Testis (tissue), 3 donors: Measurements from ENCODE around the gene NIPBL. TPM values are rescaled to one million over a fixed set of nuclear protein-coding genes. Genes with fewer than 3 reads are reported as not detected.
"Not testable (repeated sequence)": the region's sequence is repeated elsewhere in the genome, so short reads cannot be mapped to it uniquely, and the experiment has no call there.

Experiments used
- DNase-seq: peaks from one replicate; pipeline ENCODE4 v3.0.0-alpha.2; 2019
- H3K27ac ChIP-seq, 2 donors: fragments of 200-600 bp; sonication (generic); one replicate each; pipeline ENCODE4 v1.5.1; 2019
- H3K27me3 ChIP-seq: fragments of 200-600 bp; sonication (generic); one replicate; pipeline ENCODE4 v1.5.1; 2019
- H3K36me3 ChIP-seq: fragments of 200-600 bp; sonication (generic); one replicate; pipeline ENCODE4 v1.5.1; 2017; ENCODE audit warnings: low read depth; ENCODE audit errors: missing control alignments
- H3K4me1 ChIP-seq: fragments of 200-600 bp; sonication (generic); one replicate; pipeline ENCODE4 v1.5.1; 2019
- H3K4me3 ChIP-seq, 2 donors: fragments of 200-600 bp; sonication (generic); one replicate each; pipeline ENCODE4 v1.5.1; 2017 to 2019
- H3K9me3 ChIP-seq: fragments of 200-600 bp; sonication (generic); one replicate; pipeline ENCODE4 v1.5.1; 2017
- POLR2A ChIP-seq: fragments of 450-650 bp; IDR thresholded peaks from one replicate; pipeline ENCODE4 v1.6.1; 2017; ENCODE audit warnings: antibody characterized with exemption, mild to moderate bottlenecking, moderate library complexity
- WGBS, 2 donors: methylation state at CpG; one replicate each; pipeline ENCODE4 v1.1.5; 2018; 5-methylcytosine and 5-hydroxymethylcytosine counted together
- intact Hi-C: fragments of 100-400 bp; cut with DNase I; formaldehyde crosslinking; loops from one replicate; pipeline ENCODE4 v1.15.1; 2023; ENCODE audit warnings: low total_unique reads
- polyA plus RNA-seq: library from polyadenylated mRNA; stranded (reverse); fragments of 350-450 nt; fragmentation: Illumina TruSeq; extraction: RNeasy Lipid Tissue Mini Kit (QIAGEN cat#74804); gene quantifications from one replicate; pipeline ENCODE4 v1.2.3, GENCODE V29; 2014; ENCODE audit warnings: low read depth, low replicate concordance; ENCODE audit not compliant: insufficient read depth
- total RNA-seq, 2 donors: library from RNA; depleted of rRNA; stranded (reverse); fragments of >200 nt; gene quantifications; one replicate each; pipeline ENCODE4 v1.2.3, GENCODE V29; 2016
- TF ChIP-seq, protein P1 (sequence below), 3 experiments: fragments of 450-650 bp in 2 of 3; fragments of 200-600 bp in 1 of 3; sonication (generic) in 1 of 3; IDR thresholded peaks; one replicate each; pipeline ENCODE4 v1.5.1; 2016 to 2019; ENCODE audit warnings: antibody characterized with exemption in 3 of 3, mild to moderate bottlenecking in 2 of 3, moderate library complexity in 1 of 3

Gene NIPBL
- total and polyA plus RNA-seq, 3 donors from 2014 or later, result 13.8 to 80.2 (median 76.6) TPM

- Histone ChIP-seq H3K4me3 (no peak overlapping the region), H3K9me3 (no peaks in the 10 kb centered on the region), H3K27me3 (no peaks in the 10 kb centered on the region), H3K4me1 (no peaks in the 10 kb centered on the region), H3K36me3 (no peaks in the 10 kb centered on the region), H3K27ac (no peak overlapping the region)
- 83 to 87% methylated on average over 1 of the region's 1 CpG for WGBS, 2 donors
- no peak for DNase-seq
- intact Hi-C loops, result no loop called here
- TF ChIP-seq POLR2A, result no peak
- TF ChIP-seq, protein P1, sequence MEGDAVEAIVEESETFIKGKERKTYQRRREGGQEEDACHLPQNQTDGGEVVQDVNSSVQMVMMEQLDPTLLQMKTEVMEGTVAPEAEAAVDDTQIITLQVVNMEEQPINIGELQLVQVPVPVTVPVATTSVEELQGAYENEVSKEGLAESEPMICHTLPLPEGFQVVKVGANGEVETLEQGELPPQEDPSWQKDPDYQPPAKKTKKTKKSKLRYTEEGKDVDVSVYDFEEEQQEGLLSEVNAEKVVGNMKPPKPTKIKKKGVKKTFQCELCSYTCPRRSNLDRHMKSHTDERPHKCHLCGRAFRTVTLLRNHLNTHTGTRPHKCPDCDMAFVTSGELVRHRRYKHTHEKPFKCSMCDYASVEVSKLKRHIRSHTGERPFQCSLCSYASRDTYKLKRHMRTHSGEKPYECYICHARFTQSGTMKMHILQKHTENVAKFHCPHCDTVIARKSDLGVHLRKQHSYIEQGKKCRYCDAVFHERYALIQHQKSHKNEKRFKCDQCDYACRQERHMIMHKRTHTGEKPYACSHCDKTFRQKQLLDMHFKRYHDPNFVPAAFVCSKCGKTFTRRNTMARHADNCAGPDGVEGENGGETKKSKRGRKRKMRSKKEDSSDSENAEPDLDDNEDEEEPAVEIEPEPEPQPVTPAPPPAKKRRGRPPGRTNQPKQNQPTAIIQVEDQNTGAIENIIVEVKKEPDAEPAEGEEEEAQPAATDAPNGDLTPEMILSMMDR (IDR thresholded peaks at IDR 0.05), result no peak
Measured at GRCh38 chr5:37077146-37077545, 200.6 kb downstream of the NIPBL start.

DNA sequence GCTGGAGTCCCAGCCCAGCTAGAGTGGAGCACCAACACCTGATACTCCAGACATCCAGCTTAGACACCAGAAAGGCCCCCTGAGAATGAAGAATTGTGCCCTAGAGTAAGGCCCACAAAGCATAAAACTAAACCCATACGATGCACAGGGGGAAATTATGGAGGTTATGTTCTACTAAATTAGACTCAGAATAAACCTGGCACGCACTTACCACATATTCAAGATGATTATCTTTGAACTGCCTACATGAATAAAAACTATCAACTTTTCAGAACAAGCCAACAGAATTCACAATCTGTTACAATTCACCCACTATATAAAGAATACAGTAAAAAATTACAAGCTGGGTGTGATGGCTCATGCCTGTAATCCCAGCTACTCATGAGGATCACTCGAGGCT lies 204.1 kb downstream of the NIPBL start:
- Histone ChIP-seq H3K27me3 (no peaks in the 10 kb centered on the region), H3K4me1 (no peaks in the 10 kb centered on the region), H3K27ac (no peak overlapping the region), H3K9me3 (no peaks in the 10 kb centered on the region), H3K4me3 (no peak overlapping the region), H3K36me3 (no peaks in the 10 kb centered on the region)
- 79 to 93% methylated on average over 3 of the region's 3 CpGs for WGBS, 2 donors
- no peak for DNase-seq
- intact Hi-C loops, result no loop called here
- TF ChIP-seq, protein P1 (IDR thresholded peaks at IDR 0.05), result no peak
- TF ChIP-seq POLR2A, result no peak

DNA sequence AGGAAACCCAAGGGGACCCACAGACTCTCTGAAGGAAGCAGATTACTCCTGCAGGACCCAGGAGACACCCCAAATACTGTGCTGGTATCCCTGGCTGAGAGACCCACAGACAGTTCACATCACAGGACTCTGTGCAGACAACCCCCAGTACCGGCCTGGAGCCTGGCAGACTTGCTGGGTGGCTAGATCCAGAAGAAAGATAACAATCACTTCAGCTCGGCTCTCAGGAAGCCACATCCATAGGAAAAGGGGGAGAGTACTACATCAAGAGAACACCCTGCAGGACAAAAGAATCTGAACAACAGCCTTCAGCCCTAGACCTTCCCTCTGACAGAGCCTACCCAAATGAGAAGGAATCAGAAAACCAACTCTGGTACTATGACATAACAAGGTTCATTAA lies 206.4 kb downstream of the NIPBL start:
- H3K27ac ChIP-seq, DNase-seq, H3K4me1 ChIP-seq, H3K36me3 ChIP-seq, H3K4me3 ChIP-seq, H3K27me3 ChIP-seq, intact Hi-C loops, H3K9me3 ChIP-seq: not testable (repeated sequence)
- 68 to 76% methylated on average over 2 of the region's 2 CpGs for WGBS, 2 donors

GRCh38 chr5:37086026-37086425 lies 209.5 kb downstream of the NIPBL start:
- H3K27ac ChIP-seq, H3K27me3 ChIP-seq, DNase-seq, H3K9me3 ChIP-seq, intact Hi-C loops, H3K4me3 ChIP-seq, H3K36me3 ChIP-seq, H3K4me1 ChIP-seq: not testable (repeated sequence)
- 78 to 83% methylated on average over 1 of the region's 1 CpG for WGBS, 2 donors

DNA sequence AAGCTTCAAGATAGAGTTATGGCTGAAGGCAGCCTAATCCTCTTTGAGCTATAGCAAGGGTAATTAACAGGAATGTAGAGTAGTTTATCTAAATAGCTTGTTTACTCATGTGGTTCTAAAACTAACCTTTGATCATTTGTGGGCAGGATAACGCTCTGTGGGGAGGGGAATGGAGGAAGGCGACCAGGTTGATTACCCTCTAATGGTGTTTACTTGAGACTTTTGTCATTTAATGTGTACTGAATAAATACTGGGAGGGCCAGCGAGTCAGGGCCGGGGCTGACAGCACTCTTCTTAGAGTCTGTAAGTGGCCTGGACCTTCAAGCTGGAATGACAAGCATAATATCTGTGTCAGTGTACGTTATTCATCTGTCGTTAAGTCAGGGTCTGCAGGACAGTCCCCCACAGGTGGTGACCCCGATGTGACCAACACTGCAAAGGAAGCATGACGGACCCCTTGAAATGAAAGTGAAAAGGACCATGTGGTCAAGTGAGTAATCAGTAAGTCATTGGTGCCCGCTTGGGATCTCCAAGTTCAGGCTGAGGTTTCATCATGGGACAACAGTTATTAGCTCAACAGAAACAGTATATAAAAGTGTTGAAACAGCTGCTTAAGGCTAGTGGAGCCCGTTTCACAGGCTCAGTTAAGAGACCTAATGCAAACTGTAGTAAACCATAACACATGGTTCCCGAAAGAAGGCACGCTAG lies 210.1 kb downstream of the NIPBL start:
- no peaks in the 10 kb centered on the region for H3K36me3 ChIP-seq
- DNase-seq, result no peak
- TF ChIP-seq, protein P1 (IDR thresholded peaks at IDR 0.05), result no peak
- no peak for TF ChIP-seq POLR2A

GRCh38 chr5:37088009-37088408 lies 211.4 kb downstream of the NIPBL start:
- WGBS, 2 donors, result 84 to 87% methylated on average over 6 of the region's 6 CpGs
- no peak for DNase-seq
- TF ChIP-seq POLR2A, result no peak
- TF ChIP-seq, protein P1 (IDR thresholded peaks at IDR 0.05), result no peak
- H3K36me3 ChIP-seq, result no peaks in the 10 kb centered on the region
- H3K9me3 ChIP-seq, result no peaks in the 10 kb centered on the region
- H3K4me3 ChIP-seq, result no peak overlapping the region
- no peak overlapping the region for H3K27ac ChIP-seq
- no peaks in the 10 kb centered on the region for H3K27me3 ChIP-seq
- no peaks in the 10 kb centered on the region for H3K4me1 ChIP-seq
- intact Hi-C loops, result no loop called here

More for the DNA sequence above, 210.1 kb downstream of the NIPBL start:
- H3K4me3 ChIP-seq, result no peak overlapping the region
- no peaks in the 10 kb centered on the region for H3K9me3 ChIP-seq
- intact Hi-C loops, result no loop called here
- H3K27me3 ChIP-seq, result no peaks in the 10 kb centered on the region
- 69 to 70% methylated on average over 12 of the region's 12 CpGs for WGBS, 2 donors
- H3K27ac ChIP-seq, result no peak overlapping the region
- H3K4me1 ChIP-seq, result no peaks in the 10 kb centered on the region
